ENCODE data around the gene GPR142.

DNA sequence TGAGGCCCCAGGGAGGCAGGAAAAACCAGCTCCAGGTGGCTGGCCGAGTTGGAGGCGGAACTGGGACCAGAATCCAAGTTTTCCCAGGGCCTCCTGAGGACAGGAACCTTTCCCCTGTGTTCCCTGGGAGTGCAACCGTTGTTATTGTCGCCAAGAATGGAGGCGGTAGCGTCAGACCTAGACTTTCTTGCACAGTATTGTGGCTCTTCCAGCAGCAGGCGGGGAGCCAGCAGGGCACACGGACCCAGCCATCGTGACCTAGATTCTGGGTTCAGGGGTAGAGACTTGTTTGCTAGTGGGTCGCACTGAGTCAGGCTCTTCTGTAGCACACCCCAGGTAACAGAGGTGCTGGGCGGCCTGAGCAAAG, 41.9 kb upstream of the GPR142 start:
- TF ChIP-seq SP2 (CRISPR knock-in tag; IDR thresholded peaks at IDR 0.05) = no peak
- no peak for TF ChIP-seq YY1 (IDR thresholded peaks at IDR 0.05; ENCODE audit: insufficient read depth, insufficient replicate concordance, low read depth, low read length)
- no peak for TF ChIP-seq CTCF (CRISPR knock-in tag; IDR thresholded peaks at IDR 0.05)

Data from HepG2 (cell line).